ENCODE results near the gene UBE3C. TPM values are rescaled to one million over a fixed set of nuclear protein-coding genes. Genes with fewer than 3 reads are reported as not detected.

The UBE3C gene
- total and polyA plus RNA-seq, 4 donors, result 12.7 to 91.8 (median 46.1) TPM

DNA sequence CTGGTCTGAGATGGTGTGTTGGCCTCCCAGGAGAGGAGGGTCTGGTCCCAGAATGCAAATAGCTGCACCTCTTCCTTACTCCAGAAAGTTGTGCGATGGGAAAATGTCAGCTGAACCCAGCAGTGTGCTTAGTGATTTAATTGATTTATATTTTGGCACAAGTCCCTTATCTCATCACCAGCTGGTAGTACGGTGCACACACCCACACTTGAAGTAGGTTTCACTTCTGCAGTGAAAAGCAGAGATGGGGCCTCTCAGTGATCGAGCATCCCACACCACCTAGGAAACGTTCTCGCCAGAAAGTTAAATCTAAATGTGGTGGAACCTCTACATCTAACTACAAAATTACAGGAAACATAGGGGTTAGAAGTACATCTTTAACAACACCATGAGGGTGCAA, 80.4 kb downstream of the UBE3C start:
- Histone ChIP-seq H3K4me3 (no peak overlapping the region), H3K9ac (ENCODE audit: insufficient read depth in 1 of 2, low read length in 2 of 2) (no peak overlapping the region), H3K36me3 (ENCODE audit: control insufficient read depth in 4 of 4, insufficient read depth in 4 of 4, low read length in 4 of 4) (peaks cover 10 to 34% (median 27%) of the 10 kb centered on the region in 4 donors), H3K27me3 (ENCODE audit: control insufficient read depth in 3 of 3, insufficient read depth in 3 of 3, low read length in 2 of 3) (no peaks in the 10 kb centered on the region), H3K27ac (ENCODE audit: low read depth in 1 of 2, low read length in 1 of 2) (no peak overlapping the region), H3K9me3 (ENCODE audit: control insufficient read depth in 4 of 4, insufficient read depth in 3 of 4, low read length in 3 of 4) (peaks cover 0 to 1% (median 0%) of the 10 kb centered on the region in 4 donors), H3K4me1 (ENCODE audit: control insufficient read depth in 5 of 5, insufficient read depth in 5 of 5, low read length in 5 of 5) (no peaks in the 10 kb centered on the region)
- ATAC-seq (ENCODE audit: insufficient read depth, low FRiP score), result no peak
- TF ChIP-seq, protein P1, sequence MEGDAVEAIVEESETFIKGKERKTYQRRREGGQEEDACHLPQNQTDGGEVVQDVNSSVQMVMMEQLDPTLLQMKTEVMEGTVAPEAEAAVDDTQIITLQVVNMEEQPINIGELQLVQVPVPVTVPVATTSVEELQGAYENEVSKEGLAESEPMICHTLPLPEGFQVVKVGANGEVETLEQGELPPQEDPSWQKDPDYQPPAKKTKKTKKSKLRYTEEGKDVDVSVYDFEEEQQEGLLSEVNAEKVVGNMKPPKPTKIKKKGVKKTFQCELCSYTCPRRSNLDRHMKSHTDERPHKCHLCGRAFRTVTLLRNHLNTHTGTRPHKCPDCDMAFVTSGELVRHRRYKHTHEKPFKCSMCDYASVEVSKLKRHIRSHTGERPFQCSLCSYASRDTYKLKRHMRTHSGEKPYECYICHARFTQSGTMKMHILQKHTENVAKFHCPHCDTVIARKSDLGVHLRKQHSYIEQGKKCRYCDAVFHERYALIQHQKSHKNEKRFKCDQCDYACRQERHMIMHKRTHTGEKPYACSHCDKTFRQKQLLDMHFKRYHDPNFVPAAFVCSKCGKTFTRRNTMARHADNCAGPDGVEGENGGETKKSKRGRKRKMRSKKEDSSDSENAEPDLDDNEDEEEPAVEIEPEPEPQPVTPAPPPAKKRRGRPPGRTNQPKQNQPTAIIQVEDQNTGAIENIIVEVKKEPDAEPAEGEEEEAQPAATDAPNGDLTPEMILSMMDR (IDR thresholded peaks at IDR 0.05; ENCODE audit: control extremely low read depth, extremely low read depth), result no peak
- whole genome bisulfite sequencing, 2 donors, result 74 to 85% methylated on average over 5 of the region's 5 CpGs
- no peak for DNase-seq

DNA sequence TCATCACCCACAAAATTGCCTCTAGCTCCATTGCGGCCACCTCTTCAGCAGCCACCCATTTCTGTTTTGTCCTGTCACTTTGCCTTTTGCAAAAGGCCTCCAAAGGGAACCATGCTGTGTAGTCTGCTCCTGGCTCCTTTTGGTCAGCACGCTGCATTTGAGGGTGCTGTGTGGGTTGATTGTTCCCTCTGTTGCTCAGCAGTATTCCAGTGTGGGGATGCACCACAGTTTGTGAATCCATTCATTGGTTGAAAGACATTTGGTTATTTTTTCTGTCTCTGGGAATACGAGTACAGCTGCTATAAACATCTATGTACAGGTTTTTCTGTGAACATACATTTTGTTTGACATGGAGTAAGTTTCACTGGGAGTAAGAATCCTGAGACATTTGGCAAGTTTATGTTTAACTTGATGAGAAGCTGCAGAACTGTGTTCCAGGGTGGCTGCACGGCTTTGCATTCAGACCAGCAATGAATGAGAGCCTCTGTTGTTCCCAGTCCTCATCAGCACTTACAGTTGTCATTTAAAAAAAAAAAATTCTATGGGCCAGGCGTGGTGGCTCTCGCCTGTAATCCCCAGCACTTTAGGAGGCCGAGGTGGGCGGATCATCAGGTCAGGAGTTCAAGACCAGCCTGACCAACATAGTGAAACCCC, 82.3 kb downstream of the UBE3C start:
- H3K27me3 ChIP-seq (ENCODE audit: control insufficient read depth in 3 of 3, insufficient read depth in 3 of 3, low read length in 2 of 3), result no peaks in the 10 kb centered on the region
- no peak overlapping the region for H3K4me3 ChIP-seq
- ATAC-seq (ENCODE audit: insufficient read depth, low FRiP score), result no peak
- peaks cover 11 to 35% (median 30%) of the 10 kb centered on the region in 4 donors for H3K36me3 ChIP-seq (ENCODE audit: control insufficient read depth in 4 of 4, insufficient read depth in 4 of 4, low read length in 4 of 4)
- 92 to 96% methylated on average over 8 of the region's 8 CpGs for WGBS, 2 donors
- no peak overlapping the region for H3K27ac ChIP-seq (ENCODE audit: low read depth in 1 of 2, low read length in 1 of 2)
- DNase-seq, result no peak
- no peaks in the 10 kb centered on the region for H3K4me1 ChIP-seq (ENCODE audit: control insufficient read depth in 5 of 5, insufficient read depth in 5 of 5, low read length in 5 of 5)
- peaks cover 0 to 1% (median 0%) of the 10 kb centered on the region in 4 donors for H3K9me3 ChIP-seq (ENCODE audit: control insufficient read depth in 4 of 4, insufficient read depth in 3 of 4, low read length in 3 of 4)
- H3K9ac ChIP-seq (ENCODE audit: insufficient read depth in 1 of 2, low read length in 2 of 2), result no peak overlapping the region
- TF ChIP-seq, protein P1 (IDR thresholded peaks at IDR 0.05; ENCODE audit: control extremely low read depth, extremely low read depth), result no peak

DNA sequence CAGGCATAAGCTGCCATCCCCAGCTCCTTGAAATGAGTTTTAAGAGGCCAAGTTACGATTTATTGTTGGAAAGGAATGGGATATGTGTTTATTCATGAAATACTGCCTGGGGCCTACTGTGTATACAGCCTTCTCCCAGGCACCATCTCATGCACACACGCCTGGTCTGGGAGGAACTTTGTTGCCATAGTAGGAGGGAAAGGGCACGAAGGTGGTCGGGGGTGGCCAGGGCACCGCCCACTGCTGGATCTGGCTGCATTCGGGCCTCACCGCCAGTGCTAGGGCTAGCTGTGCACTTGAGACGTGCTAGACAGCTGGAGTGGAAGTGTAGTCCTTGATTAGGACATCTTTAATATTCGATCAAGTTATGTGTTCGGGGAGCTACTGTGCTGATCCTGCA, 84.0 kb downstream of the UBE3C start:
- DNase-seq, result no peak

More for the DNA sequence above, 84.0 kb downstream of the UBE3C start:
- no peaks in the 10 kb centered on the region for H3K4me1 ChIP-seq (ENCODE audit: control insufficient read depth in 5 of 5, insufficient read depth in 5 of 5, low read length in 5 of 5)
- ATAC-seq (ENCODE audit: insufficient read depth, low FRiP score), result no peak
- peaks cover 0 to 1% (median 0%) of the 10 kb centered on the region in 4 donors for H3K9me3 ChIP-seq (ENCODE audit: control insufficient read depth in 4 of 4, insufficient read depth in 3 of 4, low read length in 3 of 4)
- no peaks in the 10 kb centered on the region for H3K27me3 ChIP-seq (ENCODE audit: control insufficient read depth in 3 of 3, insufficient read depth in 3 of 3, low read length in 2 of 3)
- 89 to 90% methylated on average over 10 of the region's 10 CpGs for WGBS, 2 donors
- TF ChIP-seq, protein P1 (IDR thresholded peaks at IDR 0.05; ENCODE audit: control extremely low read depth, extremely low read depth), result no peak
- no peak overlapping the region for H3K27ac ChIP-seq (ENCODE audit: low read depth in 1 of 2, low read length in 1 of 2)
- H3K4me3 ChIP-seq, result no peak overlapping the region
- H3K9ac ChIP-seq (ENCODE audit: insufficient read depth in 1 of 2, low read length in 2 of 2), result no peak overlapping the region
- H3K36me3 ChIP-seq (ENCODE audit: control insufficient read depth in 4 of 4, insufficient read depth in 4 of 4, low read length in 4 of 4), result peaks cover 14 to 36% (median 24%) of the 10 kb centered on the region in 4 donors

All from lung (tissue), 12 donors.